ENCODE measurements around the gene SORCS3.

Gene SORCS3

GRCh38 chr10:104659809-104660208 is 18.7 kb downstream of the SORCS3 start:
- no peak overlapping the region for H3K27ac ChIP-seq
- TF ChIP-seq ZFX (IDR thresholded peaks at IDR 0.05) (no peak), CTCF (conservative IDR thresholded peaks at IDR 0.05) (no peak)

GRCh38 chr10:104663076-104663475 is 22.0 kb downstream of the SORCS3 start:
- TF ChIP-seq CTCF (conservative IDR thresholded peaks at IDR 0.05), result no peak
- no peak for TF ChIP-seq ZFX (IDR thresholded peaks at IDR 0.05)
- no peak overlapping the region for H3K27ac ChIP-seq

GRCh38 chr10:104663563-104663962 is 22.5 kb downstream of the SORCS3 start:
- H3K27ac ChIP-seq, result no peak overlapping the region
- TF ChIP-seq CTCF (conservative IDR thresholded peaks at IDR 0.05), result no peak
- TF ChIP-seq ZFX (IDR thresholded peaks at IDR 0.05), result no peak

GRCh38 chr10:104664205-104664604 is 23.1 kb downstream of the SORCS3 start:
- no peak for TF ChIP-seq ZFX (IDR thresholded peaks at IDR 0.05)
- no peak for TF ChIP-seq CTCF (conservative IDR thresholded peaks at IDR 0.05)
- no peak overlapping the region for H3K27ac ChIP-seq

GRCh38 chr10:104665174-104665573 is 24.1 kb downstream of the SORCS3 start:
- H3K27ac ChIP-seq, result no peak overlapping the region
- TF ChIP-seq CTCF (conservative IDR thresholded peaks at IDR 0.05) (no peak), ZFX (IDR thresholded peaks at IDR 0.05) (no peak)

GRCh38 chr10:104666106-104666505 is 25.0 kb downstream of the SORCS3 start:
- no peak overlapping the region for H3K27ac ChIP-seq
- no peak for TF ChIP-seq ZFX (IDR thresholded peaks at IDR 0.05)
- TF ChIP-seq CTCF (conservative IDR thresholded peaks at IDR 0.05), result no peak

GRCh38 chr10:104676874-104677273 is 35.8 kb downstream of the SORCS3 start:
- no peak overlapping the region for H3K27ac ChIP-seq
- TF ChIP-seq CTCF (conservative IDR thresholded peaks at IDR 0.05), result no peak
- TF ChIP-seq ZFX (IDR thresholded peaks at IDR 0.05), result no peak

Data from C4-2B (cell line).